Eye (tissue), 1 donor: ENCODE data around the gene MYDGF.
A peak's percentile ranks its signal among the peaks of the same experiment; 100 is the strongest.
"Not testable (repeated sequence)": the region's sequence is repeated elsewhere in the genome, so short reads cannot be mapped to it uniquely, and the experiment has no call there.

Experiments used
- DNase-seq: peaks from one replicate; pipeline ENCODE4 v3.0.0-alpha.2; 2015

MYDGF gene

DNA sequence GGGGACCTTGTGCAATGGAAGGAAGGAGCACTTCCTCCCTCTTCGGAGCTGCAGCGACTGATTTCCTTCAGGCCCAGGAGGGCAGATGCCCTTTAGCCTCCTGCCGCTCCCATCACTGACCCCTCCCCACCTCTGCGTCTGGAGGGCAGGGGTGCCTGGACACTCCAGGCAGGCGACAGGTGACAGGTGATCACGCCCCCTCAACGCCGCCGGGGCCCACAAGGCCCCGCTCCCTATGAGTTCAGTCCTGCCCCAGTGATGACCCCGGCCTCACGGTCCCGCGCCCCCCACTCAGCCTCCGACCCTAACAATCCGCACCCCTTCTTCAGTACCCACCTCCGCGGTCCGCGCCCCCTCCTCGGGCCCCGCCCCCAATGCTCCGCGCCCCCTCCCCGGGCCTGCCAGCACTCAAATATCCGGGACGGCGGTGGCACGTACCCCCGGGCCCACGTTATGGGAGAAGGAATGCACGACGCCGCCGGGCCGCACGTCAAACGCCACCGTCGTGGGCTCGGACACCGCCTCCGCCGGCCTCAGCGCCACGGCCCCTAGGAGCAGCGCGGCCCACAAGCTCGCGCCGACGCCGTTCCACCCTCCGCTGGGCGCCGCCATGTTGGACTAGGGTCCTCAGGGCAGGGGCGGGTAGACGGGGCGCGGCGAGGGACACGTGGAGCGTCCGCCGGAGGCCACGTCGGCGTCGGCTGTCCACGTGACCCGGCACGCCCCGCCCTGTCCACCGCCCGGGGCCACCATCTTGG, at the start of gene MYDGF:
Gene MYDGF (minus strand): TSS at position 620 of the 758 bp plus-strand sequence. CDS start 8 bp downstream, at position 612.
- peak; percentile 94 for DNase-seq

DNA sequence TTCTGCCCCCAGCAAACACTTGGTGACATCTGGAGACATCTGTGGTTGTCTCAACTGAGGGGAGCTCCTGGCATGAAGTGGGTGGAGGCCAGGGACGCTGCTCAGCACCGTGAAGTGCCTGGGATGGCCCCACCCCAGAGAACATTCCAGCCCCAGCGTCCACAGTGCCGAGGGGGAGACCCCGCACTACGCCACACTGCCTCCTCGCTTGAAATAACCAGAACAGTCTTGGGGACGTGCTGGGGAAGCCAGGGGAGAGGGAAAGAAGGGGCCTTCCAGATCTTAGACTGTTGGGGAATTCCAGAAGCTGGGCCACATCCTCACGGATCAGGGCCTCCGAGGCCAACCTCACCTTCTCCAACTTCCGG, 49.3 kb upstream of the MYDGF start:
- no peak for DNase-seq

DNA sequence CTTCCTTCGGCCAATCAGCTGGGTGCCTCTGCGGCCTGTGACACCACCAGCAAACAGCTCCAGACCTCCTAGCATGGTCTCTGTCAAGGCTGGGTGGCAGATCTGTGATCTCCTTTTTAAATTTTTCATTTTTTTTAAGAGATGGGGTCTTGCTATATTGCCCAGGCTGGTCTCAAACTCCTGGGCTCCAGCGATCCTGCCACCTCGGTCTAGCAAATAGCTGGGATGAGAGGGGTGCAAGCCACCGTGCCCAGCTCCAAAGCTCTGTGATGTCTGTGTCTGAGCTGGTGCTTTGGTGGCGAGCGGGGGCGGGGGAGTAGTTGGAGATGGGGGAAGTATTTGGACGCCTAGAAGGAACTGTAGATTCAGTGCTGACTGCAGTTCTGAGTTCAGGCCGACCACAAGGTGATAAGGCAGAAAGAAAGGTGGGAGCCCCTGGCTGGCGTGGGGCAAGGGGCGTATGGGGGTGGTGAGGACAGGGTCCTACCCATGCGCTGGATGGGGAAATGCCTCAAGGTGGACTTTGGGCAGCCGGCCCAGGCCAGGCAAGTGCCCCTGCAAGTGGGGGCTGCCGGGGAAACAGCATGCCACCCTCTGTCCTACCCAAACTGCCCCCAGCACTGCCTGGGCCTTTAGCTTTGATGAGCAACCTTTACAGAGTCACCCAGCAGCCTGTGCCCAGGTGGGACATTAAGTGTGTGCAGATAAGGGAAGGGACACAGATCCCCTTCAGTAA, 48.0 kb upstream of the MYDGF start:
- no peak for DNase-seq

DNA sequence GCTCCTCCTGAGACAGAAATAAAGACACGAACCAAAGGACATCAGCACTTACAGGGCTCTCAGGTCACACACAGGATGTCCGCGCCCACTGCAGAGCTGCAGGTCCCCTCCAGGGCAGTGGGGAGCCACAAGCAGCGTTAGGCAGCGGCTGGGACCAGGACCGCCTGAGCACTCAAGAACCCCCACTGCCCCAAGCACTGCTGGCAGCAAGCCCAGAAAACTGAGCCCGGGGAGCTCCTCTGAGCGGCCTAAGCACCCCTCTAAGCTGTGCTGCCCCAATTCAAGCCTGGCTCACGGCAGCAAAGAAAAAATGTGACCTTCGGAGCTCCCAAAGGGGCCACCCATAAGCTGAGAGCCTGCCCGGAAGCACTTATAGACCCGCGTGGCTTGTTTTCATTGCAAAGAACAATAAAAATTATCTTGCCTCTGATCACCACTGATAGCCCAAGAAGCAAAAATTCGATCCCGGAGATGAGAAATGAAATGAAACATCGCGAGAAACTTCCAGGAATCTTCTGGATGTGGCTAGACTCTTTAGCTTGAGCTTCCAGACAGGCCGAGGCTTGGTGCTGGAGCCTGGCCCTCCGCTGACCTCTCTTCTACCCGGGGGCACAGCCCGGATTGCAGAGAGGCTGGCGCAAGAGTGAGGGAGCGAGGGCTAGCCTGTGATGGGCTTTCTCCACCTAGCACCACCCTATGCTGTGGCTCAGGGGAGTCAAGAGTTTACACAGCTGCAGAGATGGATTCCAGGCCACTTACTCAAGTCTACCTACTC, 47.2 kb upstream of the MYDGF start:
- no peak for DNase-seq

DNA sequence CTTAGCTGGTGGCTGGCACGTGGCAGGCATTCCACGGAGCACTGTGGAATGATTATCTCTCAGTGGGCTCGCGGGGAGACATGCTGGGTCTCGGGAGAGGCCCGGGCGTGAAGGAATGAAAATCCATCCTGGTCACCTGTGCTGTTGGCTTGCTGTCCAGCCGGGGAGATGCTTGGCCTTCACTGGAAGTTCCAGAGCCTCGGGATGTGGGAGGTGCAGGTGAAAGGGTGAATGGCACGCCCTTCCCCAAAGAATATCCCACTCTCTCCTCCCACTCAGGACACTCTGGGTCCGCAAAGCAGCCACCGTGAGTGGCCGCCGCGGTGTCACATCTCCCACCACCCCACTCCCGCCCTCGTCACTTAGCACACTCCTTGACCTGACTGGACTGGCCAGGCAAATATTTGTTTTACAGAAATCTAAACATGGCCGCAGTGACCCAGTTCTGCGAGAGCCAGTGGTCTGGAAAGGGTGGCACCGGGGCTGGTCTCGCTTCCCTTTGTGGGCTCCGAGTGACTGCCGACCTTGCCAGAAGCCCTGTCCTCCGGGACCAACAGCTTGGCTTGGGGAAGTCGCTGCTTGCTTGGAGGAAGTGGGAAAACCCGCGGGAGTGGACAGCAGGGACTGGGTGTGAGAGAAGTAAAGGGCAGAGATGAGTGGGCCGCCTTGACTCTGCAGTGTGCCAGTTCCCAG, 45.5 kb upstream of the MYDGF start:
- no peak for DNase-seq

DNA sequence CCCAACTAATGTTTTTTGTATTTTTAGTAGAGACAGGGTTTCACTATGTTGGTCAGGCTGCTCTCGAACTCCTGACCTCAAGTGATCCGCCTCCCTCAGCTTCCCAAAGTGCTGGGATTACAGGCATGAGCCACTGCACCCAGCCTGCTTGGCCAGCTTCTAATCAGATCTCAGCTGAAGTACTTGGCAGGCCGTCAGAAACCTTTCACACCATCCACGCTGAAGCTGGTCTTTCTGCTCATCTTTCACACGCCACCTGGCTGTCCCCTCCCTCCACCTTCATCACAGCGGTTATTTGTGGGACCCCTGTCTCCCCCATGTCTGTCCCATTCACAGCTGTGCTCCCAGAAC, 45.0 kb upstream of the MYDGF start:
- not testable (repeated sequence) for DNase-seq

DNA sequence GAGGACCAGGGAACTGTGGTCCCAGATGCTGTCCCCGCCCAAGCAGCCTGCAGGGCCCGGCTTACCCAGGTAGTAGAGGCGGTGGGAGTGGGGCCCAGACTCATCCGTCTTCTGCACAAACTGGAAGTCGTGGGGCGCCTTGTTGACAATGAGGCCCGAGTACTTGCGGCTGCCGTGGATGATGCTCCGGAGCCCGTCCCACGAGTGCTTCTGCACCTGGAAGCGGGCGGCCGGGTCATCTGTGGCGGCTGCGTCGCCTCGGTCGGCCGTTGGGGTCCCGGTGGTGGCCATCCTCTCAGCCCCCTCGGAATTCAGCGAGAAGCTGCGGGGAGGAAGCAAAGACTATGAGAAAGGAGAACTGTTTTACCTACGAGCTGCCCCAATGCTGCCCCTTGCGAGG, 43.9 kb upstream of the MYDGF start:
- no peak for DNase-seq

DNA sequence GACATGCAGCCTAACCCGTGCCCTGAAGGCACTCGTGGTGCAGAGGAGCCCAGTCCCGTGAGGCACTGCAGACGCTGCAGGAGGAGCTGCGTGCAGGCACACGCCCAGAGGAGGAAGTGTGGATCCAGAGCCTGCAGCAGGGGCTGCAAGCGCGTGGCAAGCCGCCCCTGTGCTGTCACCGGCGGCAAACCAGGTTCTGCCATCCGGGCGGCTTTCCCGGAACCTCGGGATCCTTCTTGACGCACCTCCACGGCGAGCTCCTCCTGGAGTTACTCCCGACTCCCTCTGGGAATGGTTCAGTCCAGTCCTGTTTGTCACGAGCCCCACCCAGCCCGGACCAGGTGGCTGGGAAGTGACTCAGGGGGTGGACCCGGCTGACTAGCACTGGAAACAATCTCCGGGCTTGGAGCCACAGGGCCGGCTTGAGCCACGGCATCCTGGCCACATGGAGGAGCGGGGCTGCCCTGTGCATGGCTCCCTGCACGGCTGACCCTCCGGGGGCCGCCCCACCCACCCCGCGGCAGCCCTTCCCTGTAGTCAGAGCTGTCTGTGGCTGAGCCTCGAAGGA, 43.3 kb upstream of the MYDGF start:
- no peak for DNase-seq

DNA sequence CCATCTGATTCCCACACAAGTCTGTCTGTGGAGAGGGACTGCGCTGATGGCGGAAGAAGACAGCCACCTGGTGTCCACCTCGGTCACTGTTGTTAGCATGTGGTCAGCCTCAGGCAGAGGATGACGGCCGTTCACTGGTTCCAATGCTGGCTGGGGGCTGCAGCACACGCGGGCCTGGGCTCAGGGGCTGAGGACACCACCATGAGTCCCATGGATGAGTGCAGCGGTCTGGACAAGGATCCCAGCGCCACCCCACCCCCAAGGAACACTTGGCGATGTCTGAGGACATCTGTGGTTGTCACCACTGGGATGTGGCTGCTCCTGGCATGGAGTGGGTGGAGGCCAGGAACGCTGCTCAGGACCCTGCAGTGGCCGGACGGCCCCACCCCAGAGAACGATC, 42.6 kb upstream of the MYDGF start:
- no peak for DNase-seq

DNA sequence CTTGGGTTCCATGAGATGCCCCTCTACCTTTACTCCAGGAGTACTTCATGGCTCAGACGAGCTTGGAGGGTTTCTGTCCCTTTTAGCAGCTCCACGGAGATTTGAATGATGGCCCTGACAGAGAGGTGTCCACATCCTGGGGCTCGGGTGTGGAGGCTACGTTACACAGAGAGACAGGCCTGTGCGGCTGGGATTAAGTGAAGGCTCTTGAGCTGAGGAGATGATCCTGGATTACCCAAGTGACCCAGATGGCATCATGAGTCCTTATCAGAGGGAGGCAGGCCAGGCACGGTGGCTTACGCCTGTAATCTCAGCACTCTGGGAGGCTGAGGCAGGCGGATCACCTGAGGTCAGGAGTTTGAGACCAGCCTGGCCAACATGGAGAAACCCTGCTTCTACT, 41.1 kb upstream of the MYDGF start:
- no peak for DNase-seq

DNA sequence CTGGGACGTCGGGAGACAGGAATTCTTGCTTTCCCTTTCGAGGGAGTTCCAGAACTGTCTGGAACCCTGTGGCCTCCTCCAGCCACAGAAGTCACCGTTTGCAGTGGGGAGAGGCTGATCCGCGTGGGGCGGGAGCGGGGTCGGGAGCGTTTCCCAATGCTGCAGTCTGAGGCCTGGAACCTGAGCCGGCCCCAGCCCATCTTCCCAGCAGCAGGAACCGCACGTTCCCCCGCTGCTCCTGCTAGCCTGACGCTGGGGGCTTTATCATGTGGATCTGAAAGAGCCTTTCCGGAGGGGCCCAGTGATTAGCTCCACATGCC, 40.1 kb upstream of the MYDGF start:
- DNase-seq: no peak

DNA sequence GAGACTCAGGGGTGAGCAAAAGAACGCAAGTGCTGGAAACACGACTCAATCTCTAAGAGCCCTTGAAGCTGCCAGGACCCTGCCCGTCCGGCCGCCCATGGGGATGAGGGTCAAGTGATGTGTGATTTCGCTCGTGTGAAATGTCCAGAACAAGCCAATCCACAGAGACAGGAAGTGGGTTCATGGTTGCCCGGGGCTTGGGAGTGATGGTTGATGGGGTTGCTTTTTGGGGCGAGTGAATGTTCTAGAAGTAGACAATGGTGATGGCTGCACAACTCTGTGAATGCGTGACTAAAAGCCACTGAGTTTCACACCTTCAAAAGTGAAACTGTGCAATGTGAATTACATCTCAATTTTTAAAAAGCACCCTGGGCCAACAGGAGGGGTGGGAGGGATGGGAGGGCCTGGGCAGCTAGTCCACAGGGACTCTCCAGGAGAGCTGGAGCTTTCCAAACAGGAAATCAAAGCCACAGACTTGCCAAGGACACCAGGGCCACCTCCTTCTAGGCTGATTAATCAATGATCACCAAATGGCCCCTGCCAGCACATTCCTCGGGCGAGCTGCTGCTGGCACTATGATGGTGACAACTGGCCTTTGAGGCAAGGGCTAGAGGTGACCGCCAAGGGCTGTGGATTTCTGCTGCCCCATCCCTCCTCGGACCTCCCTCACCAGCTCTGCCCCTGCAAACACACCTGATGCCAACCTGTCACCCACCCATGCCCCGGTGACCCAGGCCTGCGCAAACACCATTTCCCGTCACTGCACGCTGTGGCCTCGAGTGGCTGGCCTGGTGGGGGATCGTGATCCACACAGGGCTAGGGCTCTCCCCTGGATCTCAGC, 39.5 kb upstream of the MYDGF start:
- DNase-seq: no peak

DNA sequence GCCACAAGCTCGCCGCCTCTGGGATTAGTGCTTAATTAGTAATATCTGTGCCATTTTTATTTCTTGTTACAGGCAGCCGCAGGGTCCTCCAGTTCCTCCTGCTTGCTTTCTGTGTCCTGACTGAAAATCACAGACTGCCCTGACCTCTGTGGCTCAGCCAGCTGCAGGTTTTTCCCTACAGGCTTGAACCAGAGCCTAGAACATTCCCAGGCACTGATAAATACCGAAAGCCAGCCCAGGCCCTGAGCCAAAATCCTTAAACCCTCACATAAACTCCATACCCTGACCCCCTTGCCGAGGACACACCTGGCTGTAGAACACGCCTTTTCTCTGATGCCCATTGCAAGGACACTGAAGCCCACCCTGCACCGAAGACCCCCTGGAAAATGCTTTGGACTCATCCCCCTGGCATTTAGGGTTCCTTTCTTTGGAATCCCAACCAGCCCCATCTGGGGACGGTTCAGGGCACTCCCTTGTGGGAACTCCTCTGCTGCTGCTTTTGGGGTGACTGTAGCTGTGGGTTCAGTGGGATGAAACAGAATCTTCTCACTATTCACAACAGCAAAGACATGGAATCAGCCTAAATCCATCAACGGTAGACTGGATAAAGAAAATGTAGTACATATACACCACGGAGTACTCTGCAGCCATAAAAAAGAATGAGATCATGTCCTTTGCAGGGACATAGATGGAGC, 38.0 kb upstream of the MYDGF start:
- no peak for DNase-seq

DNA sequence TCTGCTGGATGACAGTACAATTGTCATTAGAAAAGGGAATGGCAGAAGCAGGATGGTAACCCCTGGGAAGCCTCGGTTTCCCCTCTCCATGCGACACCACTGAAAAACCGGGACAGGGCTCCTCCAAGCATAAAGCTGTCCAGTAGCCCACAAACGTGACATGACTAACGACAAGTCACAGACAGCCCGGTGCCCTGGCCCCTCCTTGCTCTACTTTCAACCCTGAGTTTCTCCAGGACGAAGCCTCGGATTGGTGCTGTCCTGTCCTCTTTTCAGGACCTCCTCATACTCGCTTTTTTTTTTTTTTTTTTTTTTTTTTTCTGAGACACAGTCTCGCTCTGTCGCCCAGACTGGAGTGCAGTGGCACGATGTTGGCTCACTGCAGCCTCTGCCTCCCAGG, 37.2 kb upstream of the MYDGF start:
- DNase-seq: no peak

DNA sequence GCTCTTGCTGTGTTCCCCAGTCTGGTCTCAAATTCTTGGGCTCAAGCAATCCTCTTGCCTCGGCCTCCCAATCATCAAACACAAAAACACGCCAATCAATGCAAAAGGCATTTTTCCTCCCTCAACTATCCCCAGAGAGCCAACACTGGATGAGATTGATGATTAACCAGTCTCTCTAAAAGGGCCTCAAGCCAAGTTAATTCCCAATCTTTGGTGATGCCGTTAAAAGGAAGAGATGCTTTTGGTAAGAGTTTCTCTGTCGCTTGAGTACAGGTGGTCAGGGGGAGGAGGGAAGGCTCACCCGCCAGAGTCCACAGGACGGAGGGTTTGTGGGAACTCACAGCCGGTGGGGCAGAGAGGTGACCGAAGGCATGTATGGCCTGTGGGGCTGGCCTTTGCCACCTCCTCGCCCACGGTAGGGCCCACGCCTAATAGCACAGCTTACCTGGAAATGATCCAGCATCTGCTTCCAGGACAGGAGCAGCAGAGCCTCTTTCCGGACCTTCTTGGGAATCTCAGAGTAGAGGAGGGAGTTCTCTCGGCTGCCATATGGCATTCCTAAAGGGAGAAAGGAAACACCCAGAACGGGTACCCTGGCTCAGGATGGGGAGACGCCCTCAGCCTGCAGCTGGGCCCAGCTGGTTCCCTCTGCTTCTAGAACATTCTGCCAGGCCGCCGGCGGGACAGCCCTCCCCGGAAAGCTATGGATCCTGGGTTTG, 35.4 kb upstream of the MYDGF start:
- DNase-seq: no peak

DNA sequence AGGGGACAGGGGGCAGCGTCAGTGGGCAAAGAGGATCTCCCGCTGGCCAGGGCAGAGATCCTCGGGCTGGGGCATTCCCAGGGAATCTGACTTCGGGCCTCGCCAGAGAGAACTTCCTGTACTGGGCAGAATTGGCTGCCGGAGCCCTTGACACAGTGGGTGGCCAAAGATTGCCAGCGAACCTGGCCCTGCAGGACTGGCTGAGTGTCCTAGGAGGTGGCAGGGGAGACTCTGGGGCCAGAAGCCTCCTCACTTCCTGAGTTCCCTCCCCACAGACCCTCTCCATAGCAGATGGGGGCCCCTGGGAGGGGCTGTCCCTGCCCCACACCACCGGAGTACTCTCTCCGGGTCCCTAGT, 34.2 kb upstream of the MYDGF start:
- no peak for DNase-seq

DNA sequence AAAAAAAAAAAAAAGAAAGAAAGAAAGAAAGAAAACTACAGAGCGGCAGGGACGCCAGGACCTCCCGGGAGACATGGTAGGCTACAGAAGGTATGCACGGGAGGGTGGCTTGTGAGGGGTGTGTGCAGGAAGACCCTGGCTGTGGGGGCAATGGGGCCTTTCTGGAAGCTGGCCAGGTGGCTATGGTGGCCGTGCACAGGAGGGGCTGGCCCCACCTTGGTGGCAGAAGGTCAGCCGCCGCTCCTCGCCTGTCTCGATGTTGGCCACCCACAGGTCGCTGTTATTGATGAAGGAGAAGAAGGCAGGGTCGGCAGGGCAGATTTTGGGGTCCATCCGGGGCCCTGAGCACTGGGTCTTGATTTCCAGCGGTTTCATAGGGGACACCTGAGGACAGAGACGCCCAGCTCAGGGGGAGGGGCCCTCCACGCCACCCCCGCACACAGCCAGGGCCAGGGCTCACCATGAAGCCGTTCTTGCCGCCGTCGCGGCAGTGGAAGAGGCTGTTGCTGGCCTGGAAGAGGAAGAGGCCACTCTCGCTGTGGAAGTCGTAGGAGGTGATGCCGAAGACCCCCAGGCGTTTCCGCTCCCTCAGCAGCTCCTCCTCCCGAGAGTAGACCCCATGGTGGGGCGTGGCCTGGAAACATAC, 33.7 kb upstream of the MYDGF start:
- DNase-seq: no peak

DNA sequence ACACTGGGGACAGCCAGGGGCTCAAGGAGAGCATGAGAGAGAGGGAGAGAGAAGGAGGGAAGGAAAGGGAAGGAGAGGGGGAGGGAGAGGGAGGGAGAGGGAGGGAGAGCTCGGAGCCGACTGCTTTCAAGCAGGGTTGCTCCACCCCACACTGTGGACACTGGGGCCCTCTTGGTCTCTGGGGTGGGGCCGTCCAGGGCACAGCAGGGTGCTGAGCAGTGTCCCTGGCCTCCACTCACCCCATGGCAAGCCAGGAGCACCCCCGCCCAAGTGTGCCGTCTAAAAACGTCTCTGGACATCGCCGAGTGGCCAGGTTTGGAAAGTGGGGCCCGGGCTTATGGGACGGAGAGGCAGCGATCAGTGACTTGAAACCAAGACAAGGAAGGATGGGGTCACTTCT, 32.6 kb upstream of the MYDGF start:
- no peak for DNase-seq

DNA sequence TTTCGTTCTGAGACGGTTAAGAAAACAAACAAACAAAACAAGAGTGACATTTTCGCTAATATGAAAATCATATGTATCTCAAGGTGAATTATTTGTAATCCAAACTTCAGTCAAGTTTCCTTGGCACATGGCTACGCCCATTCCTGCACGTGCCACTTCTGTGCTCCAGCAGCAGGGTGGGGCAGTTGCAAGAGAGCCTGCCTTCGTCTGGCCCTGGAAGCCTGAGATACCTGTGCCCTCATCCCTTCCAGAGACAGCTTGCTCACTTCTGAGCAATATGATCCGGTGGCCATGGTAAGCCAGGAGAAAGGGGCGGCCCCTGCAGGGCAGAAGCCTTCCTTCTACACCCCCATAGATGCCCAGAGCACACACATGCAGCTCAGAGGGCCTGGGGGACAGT, 31.4 kb upstream of the MYDGF start:
- no peak for DNase-seq

DNA sequence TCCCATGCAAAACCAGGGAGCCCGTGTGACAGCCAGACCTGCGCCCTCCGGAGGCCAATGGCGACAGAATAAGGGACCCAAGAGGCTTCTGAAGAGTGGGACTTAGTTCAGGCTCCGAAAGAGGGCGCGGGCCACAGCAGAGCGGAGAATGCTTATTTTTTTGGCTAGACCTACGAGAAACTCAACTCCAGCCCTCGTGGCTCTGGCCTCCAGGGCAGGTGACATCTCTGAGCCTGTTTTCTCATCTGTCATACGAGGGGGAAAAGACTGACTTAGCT, 30.5 kb upstream of the MYDGF start:
- no peak for DNase-seq
